ENCODE measurements around the gene PARP3.
"Not testable (repeated sequence)": the region's sequence is repeated elsewhere in the genome, so short reads cannot be mapped to it uniquely, and the experiment has no call there.

The PARP3 gene

GRCh38 chr3:51928438-51928837 is 13.7 kb upstream of the PARP3 start:
- Histone ChIP-seq H2BK5ac (ENCODE audit: low read depth, low read length, poor library complexity, severe bottlenecking) (no peak overlapping the region), H3K4me3 (ENCODE audit: insufficient read depth in 1 of 2, low read depth in 1 of 2, low read length in 2 of 2) (no peak overlapping the region), H3K14ac (ENCODE audit: low read length in 2 of 2) (no peak overlapping the region), H3K4me2 (ENCODE audit: low read length, poor library complexity, severe bottlenecking) (no peak overlapping the region), H3K79me1 (replicated peaks; ENCODE audit: low read length, poor library complexity, severe bottlenecking) (no peaks in the 10 kb centered on the region), H3K9ac (ENCODE audit: low read length) (no peak overlapping the region), H3K23ac (ENCODE audit: low read length in 2 of 2) (no peak overlapping the region), H4K91ac (ENCODE audit: low read length) (no peak overlapping the region), H3K27ac (ENCODE audit: low read length, poor library complexity, severe bottlenecking) (no peak overlapping the region), H2AK5ac (ENCODE audit: low read length, severe bottlenecking) (no peak overlapping the region), H3K4ac (ENCODE audit: low read depth in 1 of 2, low read length in 2 of 2) (no peak overlapping the region), H4K8ac (ENCODE audit: low read length) (no peak overlapping the region), H3K36me3 (ENCODE audit: control insufficient read depth in 1 of 2, insufficient read depth in 2 of 2, low read depth in 1 of 2, low read length in 2 of 2) (peaks cover 18 to 22% of the 10 kb centered on the region in 2 experiments), H3K9me3 (ENCODE audit: control insufficient read depth, low read length) (no peaks in the 10 kb centered on the region), H3K27me3 (ENCODE audit: control insufficient read depth in 1 of 2, insufficient read depth in 1 of 2, low read length in 2 of 2) (no peaks in the 10 kb centered on the region), H3K18ac (ENCODE audit: low read depth in 1 of 2, low read length in 2 of 2) (no peak overlapping the region), H2BK12ac (ENCODE audit: low read length in 2 of 2) (no peak overlapping the region), H2BK120ac (ENCODE audit: low read depth, low read length) (no peak overlapping the region), H3K4me1 (ENCODE audit: control insufficient read depth, insufficient read depth, low read depth, low read length) (peaks cover 2% of the 10 kb centered on the region), H2BK15ac (ENCODE audit: low read depth, poor library complexity, severe bottlenecking) (no peak overlapping the region), H2AFZ (ENCODE audit: low read depth, low read length) (no peak overlapping the region)
- 82% methylated on average over 5 of the region's 7 CpGs for WGBS
- no peak for DNase-seq

- not testable (repeated sequence) for H3K79me1 ChIP-seq (replicated peaks; ENCODE audit: low read length, poor library complexity, severe bottlenecking); H2BK15ac ChIP-seq (ENCODE audit: low read depth, poor library complexity, severe bottlenecking); H2AFZ ChIP-seq (ENCODE audit: low read depth, low read length); H3K23ac ChIP-seq (ENCODE audit: low read length in 2 of 2); H3K27me3 ChIP-seq (ENCODE audit: control insufficient read depth in 1 of 2, insufficient read depth in 1 of 2, low read length in 2 of 2); H3K4me1 ChIP-seq (ENCODE audit: control insufficient read depth, insufficient read depth, low read depth, low read length); H3K14ac ChIP-seq (ENCODE audit: low read length in 2 of 2); DNase-seq; H2AK5ac ChIP-seq (ENCODE audit: low read length, severe bottlenecking); H3K18ac ChIP-seq (ENCODE audit: low read depth in 1 of 2, low read length in 2 of 2); H3K4me3 ChIP-seq (ENCODE audit: insufficient read depth in 1 of 2, low read depth in 1 of 2, low read length in 2 of 2); H3K9me3 ChIP-seq (ENCODE audit: control insufficient read depth, low read length); H2BK12ac ChIP-seq (ENCODE audit: low read length in 2 of 2); H3K4ac ChIP-seq (ENCODE audit: low read depth in 1 of 2, low read length in 2 of 2); H2BK120ac ChIP-seq (ENCODE audit: low read depth, low read length); H4K8ac ChIP-seq (ENCODE audit: low read length); H4K91ac ChIP-seq (ENCODE audit: low read length); H2BK5ac ChIP-seq (ENCODE audit: low read depth, low read length, poor library complexity, severe bottlenecking); H3K27ac ChIP-seq (ENCODE audit: low read length, poor library complexity, severe bottlenecking); H3K4me2 ChIP-seq (ENCODE audit: low read length, poor library complexity, severe bottlenecking); H3K9ac ChIP-seq (ENCODE audit: low read length)
- WGBS, result 91% methylated on average over 3 of the region's 3 CpGs
- H3K36me3 ChIP-seq (ENCODE audit: control insufficient read depth in 1 of 2, insufficient read depth in 2 of 2, low read depth in 1 of 2, low read length in 2 of 2), result peaks cover 24 to 27% of the 10 kb centered on the region in 2 experiments
Observed at GRCh38 chr3:51928981-51929380, 13.2 kb upstream of the PARP3 start.

GRCh38 chr3:51929420-51930003 is 12.7 kb upstream of the PARP3 start:
- WGBS, result 78% methylated on average over 5 of the region's 5 CpGs
- Histone ChIP-seq H4K8ac (ENCODE audit: low read length) (no peak overlapping the region), H3K9ac (ENCODE audit: low read length) (no peak overlapping the region), H3K27me3 (ENCODE audit: control insufficient read depth in 1 of 2, insufficient read depth in 1 of 2, low read length in 2 of 2) (no peaks in the 10 kb centered on the region), H3K36me3 (ENCODE audit: control insufficient read depth in 1 of 2, insufficient read depth in 2 of 2, low read depth in 1 of 2, low read length in 2 of 2) (peaks cover 29 to 32% of the 10 kb centered on the region in 2 experiments), H2AK5ac (ENCODE audit: low read length, severe bottlenecking) (no peak overlapping the region), H3K18ac (ENCODE audit: low read depth in 1 of 2, low read length in 2 of 2) (no peak overlapping the region), H2BK120ac (ENCODE audit: low read depth, low read length) (no peak overlapping the region), H2BK15ac (ENCODE audit: low read depth, poor library complexity, severe bottlenecking) (no peak overlapping the region), H2BK12ac (ENCODE audit: low read length in 2 of 2) (no peak overlapping the region), H3K27ac (ENCODE audit: low read length, poor library complexity, severe bottlenecking) (no peak overlapping the region), H3K4ac (ENCODE audit: low read depth in 1 of 2, low read length in 2 of 2) (no peak overlapping the region), H3K23ac (ENCODE audit: low read length in 2 of 2) (no peak overlapping the region), H3K4me3 (ENCODE audit: insufficient read depth in 1 of 2, low read depth in 1 of 2, low read length in 2 of 2) (no peak overlapping the region), H2BK5ac (ENCODE audit: low read depth, low read length, poor library complexity, severe bottlenecking) (no peak overlapping the region), H3K4me1 (ENCODE audit: control insufficient read depth, insufficient read depth, low read depth, low read length) (peaks cover 2% of the 10 kb centered on the region), H3K9me3 (ENCODE audit: control insufficient read depth, low read length) (no peaks in the 10 kb centered on the region), H3K4me2 (ENCODE audit: low read length, poor library complexity, severe bottlenecking) (no peak overlapping the region), H2AFZ (ENCODE audit: low read depth, low read length) (no peak overlapping the region), H3K14ac (ENCODE audit: low read length in 2 of 2) (no peak overlapping the region), H4K91ac (ENCODE audit: low read length) (no peak overlapping the region), H3K79me1 (replicated peaks; ENCODE audit: low read length, poor library complexity, severe bottlenecking) (peaks cover 3% of the 10 kb centered on the region)
- DNase-seq, result peak; percentile 14

- no peak overlapping the region for H2AFZ ChIP-seq (ENCODE audit: low read depth, low read length)
- H2BK12ac ChIP-seq (ENCODE audit: low read length in 2 of 2), result no peak overlapping the region
- H3K36me3 ChIP-seq (ENCODE audit: control insufficient read depth in 1 of 2, insufficient read depth in 2 of 2, low read depth in 1 of 2, low read length in 2 of 2), result peaks cover 38 to 41% of the 10 kb centered on the region in 2 experiments
- no peak overlapping the region for H3K27ac ChIP-seq (ENCODE audit: low read length, poor library complexity, severe bottlenecking)
- H2BK120ac ChIP-seq (ENCODE audit: low read depth, low read length), result no peak overlapping the region
- H3K4ac ChIP-seq (ENCODE audit: low read depth in 1 of 2, low read length in 2 of 2), result no peak overlapping the region
- H3K4me2 ChIP-seq (ENCODE audit: low read length, poor library complexity, severe bottlenecking), result no peak overlapping the region
- DNase-seq, result no peak
- no peaks in the 10 kb centered on the region for H3K9me3 ChIP-seq (ENCODE audit: control insufficient read depth, low read length)
- H4K91ac ChIP-seq (ENCODE audit: low read length), result no peak overlapping the region
- H3K4me3 ChIP-seq (ENCODE audit: insufficient read depth in 1 of 2, low read depth in 1 of 2, low read length in 2 of 2), result no peak overlapping the region
- no peak overlapping the region for H2AK5ac ChIP-seq (ENCODE audit: low read length, severe bottlenecking)
- H3K23ac ChIP-seq (ENCODE audit: low read length in 2 of 2), result no peak overlapping the region
- H3K4me1 ChIP-seq (ENCODE audit: control insufficient read depth, insufficient read depth, low read depth, low read length), result peaks cover 2% of the 10 kb centered on the region
- H2BK5ac ChIP-seq (ENCODE audit: low read depth, low read length, poor library complexity, severe bottlenecking), result no peak overlapping the region
- H3K18ac ChIP-seq (ENCODE audit: low read depth in 1 of 2, low read length in 2 of 2), result no peak overlapping the region
- 88% methylated on average over 1 of the region's 1 CpG for WGBS
- H3K79me1 ChIP-seq (replicated peaks; ENCODE audit: low read length, poor library complexity, severe bottlenecking), result peaks cover 3% of the 10 kb centered on the region
- no peak overlapping the region for H4K8ac ChIP-seq (ENCODE audit: low read length)
- H2BK15ac ChIP-seq (ENCODE audit: low read depth, poor library complexity, severe bottlenecking), result no peak overlapping the region
- H3K14ac ChIP-seq (ENCODE audit: low read length in 2 of 2), result no peak overlapping the region
- H3K27me3 ChIP-seq (ENCODE audit: control insufficient read depth in 1 of 2, insufficient read depth in 1 of 2, low read length in 2 of 2), result no peaks in the 10 kb centered on the region
- no peak overlapping the region for H3K9ac ChIP-seq (ENCODE audit: low read length)
Observed at GRCh38 chr3:51930439-51930838, 11.7 kb upstream of the PARP3 start.
